HepG2 (cell line): Measurements from ENCODE around the gene HSDL2. TPM values are rescaled to one million over a fixed set of nuclear protein-coding genes. Genes with fewer than 3 reads are reported as not detected.

ENCODE experiments used
- CEBPZ ChIP-seq: IDR thresholded peaks from 2 replicates; pipeline ENCODE4 v1.6.1; 2012; ENCODE audit warnings: low read length, improper control_type of control experiment
- ELF1 ChIP-seq: sonication (generic); formaldehyde crosslinking; IDR thresholded peaks from 2 replicates; pipeline ENCODE4 v1.4.0; 2020; ENCODE audit warnings: missing genetic modification reagents
- FUBP1 ChIP-seq: sonication (generic); formaldehyde crosslinking; IDR thresholded peaks from 2 replicates; pipeline ENCODE4 v1.5.1; 2020; ENCODE audit warnings: missing genetic modification reagents, mild to moderate bottlenecking, borderline replicate concordance
- GABPB1 ChIP-seq: IDR thresholded peaks from 2 replicates; pipeline ENCODE4 v1.6.1; 2016; ENCODE audit warnings: mild to moderate bottlenecking, missing genetic modification reagents, moderate library complexity, missing compliant biosample characterization
- IRF2 ChIP-seq: IDR thresholded peaks from 2 replicates; pipeline ENCODE4 v1.6.1; 2018; ENCODE audit warnings: missing genetic modification reagents, missing compliant biosample characterization
- KDM4B ChIP-seq: sonication (generic); formaldehyde crosslinking; IDR thresholded peaks from 2 replicates; pipeline ENCODE4 v1.4.0; 2020; ENCODE audit warnings: missing genetic modification reagents
- KLF11 ChIP-seq: IDR thresholded peaks from 2 replicates; pipeline ENCODE4 v1.6.1; 2016; ENCODE audit warnings: missing compliant biosample characterization
- MXI1 ChIP-seq: IDR thresholded peaks from 3 replicates; pipeline ENCODE4 v1.6.1; 2012; ENCODE audit warnings: low read depth, low read length, inconsistent platforms, borderline replicate concordance
- PATZ1 ChIP-seq: sonication (generic); formaldehyde crosslinking; IDR thresholded peaks from 2 replicates; pipeline ENCODE4 v1.4.0; 2020; ENCODE audit warnings: missing genetic modification reagents
- SAP130 ChIP-seq: IDR thresholded peaks from 2 replicates; pipeline ENCODE4 v1.6.1; 2016; ENCODE audit warnings: low read depth
- SMC3 ChIP-seq: IDR thresholded peaks from 2 replicates; pipeline ENCODE4 v1.6.1; 2011; ENCODE audit warnings: low read length, improper control_type of control experiment
- SOX13 ChIP-seq, 3 experiments: fragments of 450-650 bp in 1 of 3; sonication (generic) in 1 of 3; formaldehyde crosslinking in 1 of 3; IDR thresholded peaks in 2 of 3; conservative IDR thresholded peaks in 1 of 3; 2 replicates each; pipeline versions ENCODE4 v1.5.0 to v1.6.1; 2016 to 2020; ENCODE audit warnings: antibody characterized with exemption in 1 of 3, mild to moderate bottlenecking in 1 of 3, missing compliant biosample characterization in 1 of 3, missing genetic modification reagents in 1 of 3, moderate library complexity in 1 of 3
- SP4 ChIP-seq: sonication (generic); formaldehyde crosslinking; IDR thresholded peaks from 2 replicates; pipeline ENCODE4 v1.8.1; 2023; ENCODE audit warnings: mild to moderate bottlenecking, missing genetic modification reagents
- STAG1 ChIP-seq: sonication (generic); formaldehyde crosslinking; IDR thresholded peaks from 2 replicates; pipeline ENCODE4 v1.4.0; 2020; ENCODE audit warnings: missing genetic modification reagents
- TEAD3 ChIP-seq: optimal IDR thresholded peaks from 2 replicates; pipeline ENCODE3; 2016; ENCODE audit warnings: borderline replicate concordance
- TFDP2 ChIP-seq: sonication (generic); formaldehyde crosslinking; IDR thresholded peaks from 2 replicates; pipeline ENCODE4 v1.4.0; 2020; ENCODE audit warnings: missing genetic modification reagents
- ZNF350 ChIP-seq: sonication (generic); formaldehyde crosslinking; IDR thresholded peaks from 2 replicates; pipeline ENCODE4 v1.4.0; 2020; ENCODE audit warnings: mild to moderate bottlenecking, low read depth, missing genetic modification reagents, borderline replicate concordance
- ZSCAN31 ChIP-seq: sonication (generic); formaldehyde crosslinking; IDR thresholded peaks from 2 replicates; pipeline ENCODE4 v1.5.0; 2020; ENCODE audit warnings: low read depth, mild to moderate bottlenecking, missing genetic modification reagents
- polyA plus RNA-seq, 8 experiments: library from polyadenylated mRNA; depleted of rRNA in 3 of 8; stranded (reverse) in 7 of 8; unstranded in 1 of 8; fragments of >200 nt; fragmentation: Illumina TruSeq in 4 of 8; extraction: Trizol in 4 of 8; gene quantifications; 2 replicates each; pipeline versions ENCODE4 v1.2.1 to v1.2.3, GENCODE V29; 2011 to 2016; ENCODE audit warnings: low read depth in 4 of 8, missing spikeins in 1 of 8, mixed read lengths in 1 of 8; ENCODE audit not compliant: insufficient read depth in 1 of 8
- total RNA-seq, 5 experiments: library from RNA; depleted of rRNA; stranded (reverse); fragments of >200 nt; fragmentation: Illumina TruSeq; extraction: Trizol; gene quantifications; 2 replicates each; pipeline ENCODE4 v1.2.3, GENCODE V29; 2016; ENCODE audit warnings: low read depth in 1 of 5

The HSDL2 gene
- total and polyA plus RNA-seq, 2 of the 13 experiments (the other 11 are each of a cell fraction or from before 2014, with no cell fraction given): 55.3 to 80.2 TPM

- TF ChIP-seq FUBP1 (CRISPR knock-in tag) (no peak), SAP130 (0 out of 2 replicates have a peak, but pooled peaks have one; percentile 3), KLF11 (CRISPR knock-in tag) (no peak), PATZ1 (peak; percentile 28; the same call in 1 of the 2 replicates), SOX13 (IDR thresholded peaks at IDR 0.05) (no peak), SOX13 (CRISPR knock-in tag; conservative IDR thresholded peaks at IDR 0.05 in 1 of 2, IDR thresholded peaks at IDR 0.05 in 1 of 2) (peak in 1 of 2 experiments; percentile 7; a peak in 1 of 4 replicates), TEAD3 (CRISPR knock-in tag) (peak; percentile 65), SMC3 (peak; percentile 37; the same call in 1 of the 2 replicates), ELF1 (CRISPR knock-in tag) (peak; percentile 72), MXI1 (peak; percentile 20; the same call in 1 of the 3 replicates), ZNF350 (CRISPR knock-in tag) (peak; percentile 33; the same call in 1 of the 2 replicates), ZSCAN31 (CRISPR knock-in tag) (0 out of 2 replicates have a peak, but pooled peaks have one; percentile 4), KDM4B (CRISPR knock-in tag) (no peak), TFDP2 (CRISPR knock-in tag) (0 out of 2 replicates have a peak, but pooled peaks have one; percentile 16), SP4 (peak; percentile 50; the same call in 1 of the 2 replicates), STAG1 (CRISPR knock-in tag) (peak; percentile 57; the same call in 1 of the 2 replicates), IRF2 (CRISPR knock-in tag) (0 out of 2 replicates have a peak, but pooled peaks have one; percentile 9), GABPB1 (peak; percentile 59; the same call in 1 of the 2 replicates), CEBPZ (no peak)
These were observed 46.1 kb upstream of the HSDL2 start (continued) for GRCh38 chr9:112333639-112334431.
